Subcutaneous adipose tissue (tissue), 4 donors: Measurements from ENCODE around the gene IL1RAP. TPM values are rescaled to one million over a fixed set of nuclear protein-coding genes. Genes with fewer than 3 reads are reported as not detected.

ENCODE experiments used
- total RNA-seq, 4 donors: library from RNA; depleted of rRNA; stranded (reverse); fragments of >200 nt; gene quantifications; one replicate each; pipeline ENCODE4 v1.1.0, GENCODE V29; 2016
- TF ChIP-seq, protein P1 (sequence below): fragments of 450-650 bp; IDR thresholded peaks from one replicate; pipeline ENCODE4 v1.5.1; 2016; ENCODE audit warnings: low read depth, mild to moderate bottlenecking, control low read depth, antibody characterized with exemption, moderate library complexity

IL1RAP gene
- total RNA-seq, 4 donors from 2014 or later: 4.7 to 18.9 (median 9.7) TPM

DNA sequence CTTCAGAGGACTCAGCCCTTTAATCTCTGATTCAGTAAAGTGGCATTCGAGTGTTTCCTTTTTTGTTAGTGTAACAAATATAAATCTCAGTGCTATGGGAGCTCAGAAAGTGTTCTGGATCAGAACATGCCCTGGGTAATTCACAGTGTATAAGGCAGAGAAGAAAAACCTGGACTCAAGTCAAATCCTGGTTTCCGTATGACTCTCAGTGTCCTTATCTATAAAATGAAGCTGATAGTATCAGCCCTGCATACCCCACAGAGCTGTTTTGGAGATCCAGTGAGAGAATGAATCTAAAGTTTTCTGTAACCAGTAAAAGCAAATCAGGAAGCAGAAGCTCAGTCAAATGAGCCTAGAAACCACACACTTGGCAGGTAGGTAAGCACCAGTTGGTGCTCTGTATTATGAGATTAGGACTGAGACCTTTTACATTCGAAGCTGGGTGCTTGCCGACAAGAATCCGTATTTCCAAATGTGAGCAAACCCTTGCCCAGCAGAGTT is 67.2 kb downstream of the IL1RAP start:
- TF ChIP-seq, protein P1, sequence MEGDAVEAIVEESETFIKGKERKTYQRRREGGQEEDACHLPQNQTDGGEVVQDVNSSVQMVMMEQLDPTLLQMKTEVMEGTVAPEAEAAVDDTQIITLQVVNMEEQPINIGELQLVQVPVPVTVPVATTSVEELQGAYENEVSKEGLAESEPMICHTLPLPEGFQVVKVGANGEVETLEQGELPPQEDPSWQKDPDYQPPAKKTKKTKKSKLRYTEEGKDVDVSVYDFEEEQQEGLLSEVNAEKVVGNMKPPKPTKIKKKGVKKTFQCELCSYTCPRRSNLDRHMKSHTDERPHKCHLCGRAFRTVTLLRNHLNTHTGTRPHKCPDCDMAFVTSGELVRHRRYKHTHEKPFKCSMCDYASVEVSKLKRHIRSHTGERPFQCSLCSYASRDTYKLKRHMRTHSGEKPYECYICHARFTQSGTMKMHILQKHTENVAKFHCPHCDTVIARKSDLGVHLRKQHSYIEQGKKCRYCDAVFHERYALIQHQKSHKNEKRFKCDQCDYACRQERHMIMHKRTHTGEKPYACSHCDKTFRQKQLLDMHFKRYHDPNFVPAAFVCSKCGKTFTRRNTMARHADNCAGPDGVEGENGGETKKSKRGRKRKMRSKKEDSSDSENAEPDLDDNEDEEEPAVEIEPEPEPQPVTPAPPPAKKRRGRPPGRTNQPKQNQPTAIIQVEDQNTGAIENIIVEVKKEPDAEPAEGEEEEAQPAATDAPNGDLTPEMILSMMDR: no peak

DNA sequence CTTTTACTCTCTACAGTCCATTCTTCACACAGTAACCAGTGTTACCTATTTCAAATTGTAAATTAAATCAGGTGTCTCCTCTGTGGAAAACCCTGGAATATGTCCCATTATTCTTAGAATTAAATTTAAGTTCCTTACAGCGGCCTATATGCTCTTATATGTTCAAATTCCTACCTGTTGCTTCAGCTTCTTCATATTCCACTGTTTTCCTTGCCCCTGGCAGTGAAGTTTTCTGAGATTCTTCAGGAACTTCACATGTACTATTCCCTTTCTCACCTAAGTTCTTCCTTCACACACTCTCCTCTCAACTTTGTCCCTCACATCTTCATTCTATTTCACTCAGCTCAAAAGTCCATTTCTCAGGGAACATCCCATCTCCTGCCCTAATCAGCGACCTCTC is 68.8 kb downstream of the IL1RAP start:
- TF ChIP-seq, protein P1: no peak

DNA sequence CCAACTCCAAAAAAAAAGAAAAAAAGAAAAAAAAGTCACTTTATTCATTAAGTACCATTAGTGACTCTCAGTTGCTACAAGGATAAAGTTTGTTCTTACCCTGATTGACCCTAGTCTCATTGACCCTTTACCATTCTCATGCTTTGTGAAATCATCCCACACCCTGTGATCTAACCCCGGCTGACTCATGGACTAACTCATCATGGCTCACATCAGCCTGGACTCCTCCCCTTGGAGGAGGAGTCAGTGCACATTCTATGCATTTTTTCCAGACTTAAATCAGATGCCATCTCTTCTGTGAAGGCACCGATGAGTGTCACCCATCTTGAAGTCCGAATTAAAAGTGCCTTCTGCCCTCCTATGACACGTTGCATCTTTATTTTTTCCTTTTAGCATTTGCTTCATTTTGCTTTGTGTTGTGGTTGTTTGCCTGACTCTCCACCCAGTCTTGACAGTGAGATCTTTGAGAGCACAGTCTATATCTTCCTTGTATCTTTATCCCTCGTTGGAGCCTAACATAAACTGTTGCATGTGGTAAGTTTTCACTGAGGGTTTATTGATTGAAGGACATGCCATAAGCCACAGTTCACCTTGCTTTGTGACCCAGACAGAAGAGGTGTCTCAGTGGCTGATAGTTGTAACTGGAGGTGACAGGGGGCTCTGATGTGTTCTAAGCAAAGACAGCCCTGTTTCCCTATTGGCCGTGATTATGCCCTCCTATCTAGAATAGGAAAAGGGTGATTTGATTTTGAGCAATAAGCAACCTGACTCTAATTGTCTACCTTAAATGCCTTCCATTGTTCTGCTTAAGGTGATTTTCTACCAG is 72.1 kb downstream of the IL1RAP start:
- TF ChIP-seq, protein P1: no peak

DNA sequence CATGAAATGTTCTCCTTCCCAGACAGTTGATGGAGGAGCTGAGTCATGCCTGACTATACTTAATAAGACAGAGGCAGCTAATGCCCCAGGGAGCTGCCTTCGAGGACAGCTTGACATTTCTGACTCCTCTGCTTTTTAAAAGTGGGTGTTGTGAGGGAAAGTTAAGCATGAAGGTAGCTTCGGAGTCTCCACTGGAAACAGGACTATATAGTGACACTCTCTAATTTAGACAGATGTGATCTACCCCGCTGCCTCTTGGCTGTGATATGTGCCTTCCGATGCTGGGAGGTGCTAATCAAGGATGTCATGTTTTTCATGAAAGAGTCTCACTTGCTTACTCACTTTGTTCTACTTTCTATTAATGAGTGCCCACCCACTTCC is 72.7 kb downstream of the IL1RAP start:
- TF ChIP-seq, protein P1: no peak

DNA sequence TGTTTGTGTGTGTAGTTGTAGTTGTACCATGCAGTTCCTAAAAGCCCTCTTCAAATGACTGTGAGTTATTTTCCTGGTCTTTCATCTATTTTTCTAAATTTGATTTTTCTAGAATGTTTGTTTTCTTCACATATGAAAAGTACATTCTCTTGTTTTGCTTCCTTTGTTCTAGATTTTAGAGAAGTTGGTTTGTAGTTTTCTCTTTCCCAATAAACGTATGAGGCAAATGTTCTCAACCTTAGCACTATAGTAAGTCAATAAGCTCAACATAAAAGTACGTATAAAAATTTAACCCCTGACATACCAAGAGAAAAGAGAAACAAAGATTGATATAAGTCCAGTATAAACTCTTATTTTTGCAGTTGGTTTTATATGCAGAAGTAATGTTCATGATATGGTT is 74.7 kb downstream of the IL1RAP start:
- TF ChIP-seq, protein P1: no peak

DNA sequence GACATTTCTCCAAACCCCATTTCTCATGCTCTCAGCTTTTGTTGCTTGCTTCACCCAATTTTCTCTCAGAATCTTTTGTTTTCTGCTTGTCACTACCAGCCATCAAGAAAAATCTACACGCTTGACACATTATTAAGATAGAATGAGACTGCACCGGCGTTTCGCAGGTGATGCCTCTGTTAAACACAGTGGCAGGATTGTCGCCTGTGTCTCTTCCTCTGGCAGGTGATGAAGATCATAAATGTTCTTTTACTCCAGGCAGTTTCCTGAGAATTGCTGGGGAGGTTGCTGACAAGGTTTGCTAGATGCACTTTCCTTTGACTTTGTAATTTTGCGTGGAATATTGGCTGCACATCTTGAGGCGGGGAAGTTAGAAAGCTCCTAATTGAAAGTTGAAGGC is 75.4 kb downstream of the IL1RAP start:
- TF ChIP-seq, protein P1: no peak

DNA sequence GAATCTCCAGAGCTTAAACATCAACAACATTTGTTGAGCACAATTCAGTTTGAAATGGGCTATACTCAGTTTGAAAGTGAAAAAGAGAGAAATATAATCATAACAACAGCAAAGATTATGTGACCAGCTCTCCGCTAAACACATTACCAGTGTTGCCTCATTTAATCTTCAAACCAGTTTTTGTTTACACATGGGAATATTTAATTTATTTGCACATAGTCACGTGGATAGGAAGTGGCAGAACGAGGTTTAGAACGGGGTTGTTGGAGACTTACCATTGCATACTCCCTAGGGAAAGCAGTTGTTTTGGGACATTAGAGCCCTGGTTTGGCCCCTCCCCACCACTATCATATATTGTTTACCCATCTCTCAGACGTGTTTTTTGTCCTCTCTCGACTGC is 77.2 kb downstream of the IL1RAP start:
- TF ChIP-seq, protein P1: no peak
